ENCODE data around the gene SPIB.

DNA sequence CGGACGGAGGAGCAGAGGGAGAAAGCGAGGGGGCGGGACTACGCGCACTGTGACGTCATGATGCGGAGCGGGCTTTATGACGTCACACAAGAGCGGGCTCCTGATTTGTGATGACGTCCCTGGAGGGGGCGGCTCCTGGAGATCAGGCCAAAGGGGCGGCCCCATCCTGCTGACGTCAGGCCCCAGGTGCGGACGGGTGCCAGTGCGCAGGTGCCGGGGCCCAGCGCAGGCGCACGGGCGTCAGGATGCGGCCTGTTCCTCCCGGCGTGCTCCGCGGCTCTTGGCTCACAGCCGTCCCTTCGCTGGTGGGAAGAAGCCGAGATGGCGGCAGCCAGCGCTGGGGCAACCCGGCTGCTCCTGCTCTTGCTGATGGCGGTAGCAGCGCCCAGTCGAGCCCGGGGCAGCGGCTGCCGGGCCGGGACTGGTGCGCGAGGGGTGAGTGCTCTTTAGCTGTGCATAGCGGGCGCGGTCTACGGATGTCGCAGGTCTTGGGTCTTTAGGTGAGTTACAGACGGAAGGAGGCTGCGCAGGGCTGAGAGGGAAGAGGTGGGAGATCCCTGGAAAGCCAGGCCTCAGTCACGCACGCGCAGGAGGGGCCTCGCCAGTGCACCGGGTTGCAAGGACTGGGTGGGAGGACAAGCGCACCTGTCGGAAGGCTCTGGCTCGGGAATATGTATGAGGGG lies 57.6 kb downstream of the SPIB start, which contains the start of the genes EMC10 and GARIN5A:
- TF ChIP-seq POLR2A (IDR thresholded peaks at IDR 0.05), result peak in 1 of 2 donors; percentile 49
- TF ChIP-seq, protein P1, sequence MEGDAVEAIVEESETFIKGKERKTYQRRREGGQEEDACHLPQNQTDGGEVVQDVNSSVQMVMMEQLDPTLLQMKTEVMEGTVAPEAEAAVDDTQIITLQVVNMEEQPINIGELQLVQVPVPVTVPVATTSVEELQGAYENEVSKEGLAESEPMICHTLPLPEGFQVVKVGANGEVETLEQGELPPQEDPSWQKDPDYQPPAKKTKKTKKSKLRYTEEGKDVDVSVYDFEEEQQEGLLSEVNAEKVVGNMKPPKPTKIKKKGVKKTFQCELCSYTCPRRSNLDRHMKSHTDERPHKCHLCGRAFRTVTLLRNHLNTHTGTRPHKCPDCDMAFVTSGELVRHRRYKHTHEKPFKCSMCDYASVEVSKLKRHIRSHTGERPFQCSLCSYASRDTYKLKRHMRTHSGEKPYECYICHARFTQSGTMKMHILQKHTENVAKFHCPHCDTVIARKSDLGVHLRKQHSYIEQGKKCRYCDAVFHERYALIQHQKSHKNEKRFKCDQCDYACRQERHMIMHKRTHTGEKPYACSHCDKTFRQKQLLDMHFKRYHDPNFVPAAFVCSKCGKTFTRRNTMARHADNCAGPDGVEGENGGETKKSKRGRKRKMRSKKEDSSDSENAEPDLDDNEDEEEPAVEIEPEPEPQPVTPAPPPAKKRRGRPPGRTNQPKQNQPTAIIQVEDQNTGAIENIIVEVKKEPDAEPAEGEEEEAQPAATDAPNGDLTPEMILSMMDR (IDR thresholded peaks at IDR 0.05), result no peak
